ENCODE results near the gene KIAA2012. TPM values are rescaled to one million over a fixed set of nuclear protein-coding genes. Genes with fewer than 3 reads are reported as not detected.

Gene KIAA2012
- total and polyA plus RNA-seq, 2 of the 8 experiments (the other 6 are each of a cell fraction or from before 2014, with no cell fraction given) = not detected

GRCh38 chr2:202203348-202203747 lies 130.3 kb downstream of the KIAA2012 start:
- H2AK5ac ChIP-seq (ENCODE audit: low read depth, low read length) = no peak overlapping the region
- 95% methylated on average over 5 of the region's 5 CpGs; no CpG with 5 or more reads in 1 of the 2 experiments for WGBS, 2 experiments (ENCODE audit: extremely low coverage in 1 of 2, insufficient coverage in 1 of 2, insufficient read length in 1 of 2, insufficient replicate concordance in 2 of 2, low coverage in 1 of 2, low lambda C conversion rate in 2 of 2, missing lambda C conversion rate in 1 of 2)
- H3K27ac ChIP-seq (ENCODE audit: low read depth, low read length) = no peak overlapping the region
- no peaks in the 10 kb centered on the region for H3K27me3 ChIP-seq (replicated peaks in 1 of 4; ENCODE audit: control insufficient read depth in 3 of 4, extremely low read depth in 1 of 4, insufficient read depth in 3 of 4, low read length in 3 of 4)
- H3K9me3 ChIP-seq (ENCODE audit: insufficient read depth in 2 of 2, low read depth in 1 of 2, low read length in 1 of 2) = no peaks in the 10 kb centered on the region
- no peak overlapping the region for H3K9ac ChIP-seq (replicated peaks in 1 of 4; ENCODE audit: extremely low read depth in 1 of 4, low read depth in 3 of 4, low read length in 3 of 4)
- H3K56ac ChIP-seq (replicated peaks; ENCODE audit: insufficient read length, low read depth, low read length) = no peak overlapping the region
- no peak overlapping the region for H3K4me3 ChIP-seq (ENCODE audit: extremely low read depth in 1 of 4, insufficient read depth in 2 of 4, low read depth in 3 of 4, low read length in 4 of 4)
- no peak for TF ChIP-seq JUN (IDR thresholded peaks at IDR 0.05; ENCODE audit: low read depth, low read length)
- no peak for TF ChIP-seq TEAD4 (IDR thresholded peaks at IDR 0.05; ENCODE audit: low read depth, low read length)
- TF ChIP-seq NRF1 (IDR thresholded peaks at IDR 0.05; ENCODE audit: low read depth, low read length) = no peak
- no peak for TF ChIP-seq SP4 (IDR thresholded peaks at IDR 0.05; ENCODE audit: low read length)
- no peak for TF ChIP-seq EGR1 (IDR thresholded peaks at IDR 0.05; ENCODE audit: borderline replicate concordance, low read depth, low read length)
- no peak overlapping the region for H3K18ac ChIP-seq (ENCODE audit: extremely low read depth, low read length)
- H3K79me2 ChIP-seq (ENCODE audit: control insufficient read depth in 1 of 2, insufficient read depth in 2 of 2, low read length in 2 of 2) = no peaks in the 10 kb centered on the region
- no peak overlapping the region for H4K5ac ChIP-seq (ENCODE audit: insufficient read length, low read depth, low read length)
- H3K23me2 ChIP-seq (ENCODE audit: low read depth, low read length) = no peaks in the 10 kb centered on the region
- no peak overlapping the region for H3K4ac ChIP-seq (replicated peaks; ENCODE audit: insufficient read length, low read depth, low read length)
- H3K23ac ChIP-seq (ENCODE audit: insufficient read length) = no peak overlapping the region
- no peak overlapping the region for H2BK12ac ChIP-seq (ENCODE audit: low read depth, low read length)
- H2BK120ac ChIP-seq (replicated peaks; ENCODE audit: low read depth, low read length) = no peak overlapping the region
- peaks cover 4% of the 10 kb centered on the region; the same call in 1 of the 2 replicates for H3K79me1 ChIP-seq (ENCODE audit: low read depth, low read length)
- H3K4me2 ChIP-seq (ENCODE audit: insufficient read depth in 1 of 2, low read depth in 2 of 2, low read length in 2 of 2) = no peak overlapping the region
- FAIRE-seq (no peak), DNase-seq (ENCODE audit: low read depth in 1 of 2, low spot score in 2 of 2) (no peak)
- H2BK15ac ChIP-seq (ENCODE audit: low read length) = no peak overlapping the region
- no peak overlapping the region for H2AFZ ChIP-seq (ENCODE audit: low read length)
- no peaks in the 10 kb centered on the region for H4K20me1 ChIP-seq (replicated peaks in 1 of 2; ENCODE audit: control insufficient read depth in 1 of 2, insufficient read depth in 2 of 2, low read length in 2 of 2)
- H3K4me1 ChIP-seq (replicated peaks in 1 of 4; ENCODE audit: control insufficient read depth in 3 of 4, insufficient read depth in 4 of 4, low read length in 3 of 4) = no peaks in the 10 kb centered on the region
- H2BK5ac ChIP-seq (ENCODE audit: low read depth, low read length) = no peak overlapping the region
- no peak overlapping the region for H4K91ac ChIP-seq (replicated peaks; ENCODE audit: insufficient read length, low read length)
- H3K36me3 ChIP-seq (ENCODE audit: control insufficient read depth in 2 of 4, insufficient read depth in 4 of 4, low read length in 3 of 4) = peaks cover 0 to 36% (median 8%) of the 10 kb centered on the region in 4 experiments; a peak in 3 of 8 replicates
- no peak overlapping the region for H2BK20ac ChIP-seq (ENCODE audit: low read length)
- POLR2A ChIA-PET (ENCODE audit: partially characterized antibody) = interaction anchor here (0.7 to 1.2 kb wide), 4 partner anchors 9 to 30 kb away, joined by 3 to 7 read pairs (median 4); no protein-coding TSS in a partner anchor
- no peak overlapping the region for H3K14ac ChIP-seq (ENCODE audit: insufficient read length)
- CTCF ChIA-PET (ENCODE audit: partially characterized antibody) = interaction anchor here (1.0 to 1.8 kb wide), 3 partner anchors 8 to 24 kb away, joined by 3 to 6 read pairs (median 5); no protein-coding TSS in a partner anchor
- no peak overlapping the region for H4K8ac ChIP-seq (ENCODE audit: extremely low read depth, insufficient read depth, low read length)

Measured in H1 (cell line).